ENCODE data around the gene NXT1. TPM values are rescaled to one million over a fixed set of nuclear protein-coding genes. Genes with fewer than 3 reads are reported as not detected.

NXT1 gene
- total and polyA plus RNA-seq, 10 donors, result 14.6 to 37.4 (median 26.5) TPM

DNA sequence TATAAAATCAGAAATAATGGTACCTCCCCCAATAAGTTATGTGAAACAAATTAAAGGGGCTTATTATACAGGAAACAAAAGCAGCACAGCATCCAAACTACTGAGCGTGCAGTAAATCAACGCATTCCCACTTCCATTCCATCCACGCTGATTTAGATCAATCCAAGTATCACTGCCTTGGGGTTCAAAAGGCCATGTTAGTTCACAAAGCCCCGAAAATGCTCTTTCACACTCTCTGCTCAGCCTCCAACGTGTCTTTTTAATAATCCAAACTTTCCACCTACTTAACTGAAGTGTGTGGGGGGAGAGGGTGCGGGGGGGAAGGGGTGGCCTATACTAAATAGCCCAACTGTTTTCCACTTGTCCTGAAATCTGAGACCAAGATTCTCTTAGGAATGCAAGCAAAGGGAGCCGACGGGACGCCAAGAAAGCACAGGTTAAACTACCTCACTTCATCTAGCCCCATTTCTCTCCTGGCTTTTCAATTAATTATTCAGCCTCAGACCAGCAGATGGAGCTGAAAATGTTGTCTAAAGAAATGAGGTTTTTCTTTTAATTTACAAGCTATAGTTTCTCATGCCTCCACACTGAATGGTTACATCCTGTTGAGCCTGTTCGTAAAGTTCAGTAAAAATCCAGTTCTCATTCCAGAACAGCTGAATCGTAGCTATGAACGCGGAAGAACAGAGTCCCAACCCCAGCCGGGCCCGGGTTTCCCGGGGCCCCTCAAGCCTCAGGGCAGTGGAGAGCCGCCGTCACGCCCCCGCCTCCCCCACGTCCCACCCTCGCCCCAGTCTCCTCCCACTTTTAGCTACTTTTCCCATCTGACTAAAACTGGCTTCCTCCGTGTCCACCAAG is 1.0 kb upstream of the NXT1 start:
- Histone ChIP-seq H3K27ac (peak overlapping the region; percentile 96 to 99 (median 99)), H3K9me3 (no peaks in the 10 kb centered on the region), H3K36me3 (peaks cover 0 to 10% (median 9%) of the 10 kb centered on the region in 6 donors), H3K4me1 (peaks cover 16 to 40% (median 29%) of the 10 kb centered on the region in 6 donors), H3K27me3 (replicated peaks in 1 of 7) (no peaks in the 10 kb centered on the region), H3K4me3 (peak overlapping the region; percentile 89 to 97 (median 94))
- TF ChIP-seq POLR2AphosphoS5 (IDR thresholded peaks at IDR 0.05) (no peak), POLR2A (IDR thresholded peaks at IDR 0.05) (no peak)
- TF ChIP-seq, protein P1, sequence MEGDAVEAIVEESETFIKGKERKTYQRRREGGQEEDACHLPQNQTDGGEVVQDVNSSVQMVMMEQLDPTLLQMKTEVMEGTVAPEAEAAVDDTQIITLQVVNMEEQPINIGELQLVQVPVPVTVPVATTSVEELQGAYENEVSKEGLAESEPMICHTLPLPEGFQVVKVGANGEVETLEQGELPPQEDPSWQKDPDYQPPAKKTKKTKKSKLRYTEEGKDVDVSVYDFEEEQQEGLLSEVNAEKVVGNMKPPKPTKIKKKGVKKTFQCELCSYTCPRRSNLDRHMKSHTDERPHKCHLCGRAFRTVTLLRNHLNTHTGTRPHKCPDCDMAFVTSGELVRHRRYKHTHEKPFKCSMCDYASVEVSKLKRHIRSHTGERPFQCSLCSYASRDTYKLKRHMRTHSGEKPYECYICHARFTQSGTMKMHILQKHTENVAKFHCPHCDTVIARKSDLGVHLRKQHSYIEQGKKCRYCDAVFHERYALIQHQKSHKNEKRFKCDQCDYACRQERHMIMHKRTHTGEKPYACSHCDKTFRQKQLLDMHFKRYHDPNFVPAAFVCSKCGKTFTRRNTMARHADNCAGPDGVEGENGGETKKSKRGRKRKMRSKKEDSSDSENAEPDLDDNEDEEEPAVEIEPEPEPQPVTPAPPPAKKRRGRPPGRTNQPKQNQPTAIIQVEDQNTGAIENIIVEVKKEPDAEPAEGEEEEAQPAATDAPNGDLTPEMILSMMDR (IDR thresholded peaks at IDR 0.05 in 8 of 11, conservative IDR thresholded peaks at IDR 0.05 in 3 of 11), result peak in 10 of 11 experiments; percentile 3 to 65 (median 55)
- intact Hi-C loops (cut with DNase I; ENCODE audit: low total_unique reads), result no loop called here
- WGBS, 5 donors, result 8 to 10% (median 9%) methylated on average over 23 of the region's 23 CpGs
- no peak for DNase-seq

DNA sequence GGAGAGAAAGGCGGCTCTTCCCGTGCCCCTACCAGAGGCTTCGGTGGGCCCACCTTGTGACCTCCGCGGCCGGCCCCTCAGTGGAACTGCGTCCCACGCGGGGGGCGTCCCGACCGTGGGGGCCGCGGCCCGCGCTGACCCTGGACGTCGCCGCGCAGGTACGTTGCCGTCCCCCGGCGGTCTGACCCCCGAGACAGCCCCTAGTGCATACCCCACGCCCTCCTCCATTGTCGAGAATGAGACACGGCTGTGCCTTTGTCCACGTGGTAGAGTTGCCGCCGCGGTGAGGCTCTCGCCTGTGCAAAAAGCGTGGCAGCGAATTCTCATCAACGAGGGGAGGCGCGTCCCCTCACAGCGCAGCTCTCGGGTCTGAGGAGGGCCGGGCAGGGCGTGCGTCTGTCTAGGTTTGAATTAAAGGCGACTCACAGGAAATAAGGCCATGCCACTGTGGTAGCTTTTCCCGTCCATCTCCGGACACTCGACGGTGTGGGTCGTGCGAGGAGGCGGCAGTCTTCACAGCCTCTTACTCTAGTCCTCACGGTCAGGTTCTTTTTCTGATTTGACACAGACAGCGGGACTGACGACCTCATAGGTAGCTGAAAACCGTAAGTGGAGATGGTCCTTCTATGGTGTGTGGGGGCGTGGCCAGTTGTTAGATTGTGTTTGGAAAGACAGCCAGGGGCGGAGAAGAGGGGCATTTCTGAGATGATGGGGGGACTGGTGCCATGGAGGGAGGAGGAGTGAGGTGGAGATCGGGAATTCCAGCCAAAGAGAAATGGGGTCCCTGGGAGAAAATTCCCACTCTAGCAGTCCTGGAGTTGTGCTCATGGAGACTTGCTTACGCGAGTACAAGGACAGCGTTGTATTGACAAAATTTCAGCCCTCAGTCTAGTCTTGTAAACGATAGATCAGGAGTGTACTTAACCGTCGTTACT is 580 bp downstream of the NXT1 start:
- peak; percentile 92 for DNase-seq
- Histone ChIP-seq H3K36me3 (peaks cover 0 to 26% (median 20%) of the 10 kb centered on the region in 6 donors), H3K27ac (peak overlapping the region; percentile 96 to 99 (median 99)), H3K4me1 (peaks cover 16 to 47% (median 29%) of the 10 kb centered on the region in 6 donors), H3K4me3 (peak overlapping the region; percentile 89 to 97 (median 94)), H3K9me3 (no peaks in the 10 kb centered on the region), H3K27me3 (replicated peaks in 1 of 7) (no peaks in the 10 kb centered on the region)
- intact Hi-C loops (cut with DNase I; ENCODE audit: low total_unique reads), result no loop called here
- TF ChIP-seq POLR2A (IDR thresholded peaks at IDR 0.05) (no peak), POLR2AphosphoS5 (IDR thresholded peaks at IDR 0.05) (peak in 1 of 3 donors; percentile 37)
- TF ChIP-seq, protein P1 (IDR thresholded peaks at IDR 0.05 in 8 of 11, conservative IDR thresholded peaks at IDR 0.05 in 3 of 11), result no peak
- WGBS, 5 donors, result 2 to 6% (median 2%) methylated on average over 37 to 64 of the region's 64 CpGs

DNA sequence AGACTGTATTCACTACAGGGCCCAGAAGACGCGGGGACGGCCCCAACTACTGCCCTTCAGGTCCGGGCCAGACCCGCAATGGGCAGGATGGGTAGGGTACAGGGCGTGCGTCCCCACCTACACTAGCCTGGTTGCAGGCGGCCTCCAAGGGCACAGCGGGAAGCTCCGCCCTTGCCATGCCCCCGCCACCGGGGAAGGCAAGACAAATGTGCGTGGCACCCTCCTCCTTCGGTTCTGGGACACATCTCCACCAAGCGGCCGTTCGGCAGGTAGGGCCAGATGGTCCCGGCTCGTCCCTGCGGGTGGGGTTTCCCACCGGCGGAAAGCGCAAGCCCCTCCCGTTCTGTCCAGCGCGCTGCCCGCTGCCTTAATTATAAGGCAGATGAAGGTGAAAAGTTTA is 5.6 kb downstream of the NXT1 start:
- Histone ChIP-seq H3K27ac (peak overlapping the region in 1 of 8 donors; percentile 96), H3K36me3 (peaks cover 0 to 28% (median 20%) of the 10 kb centered on the region in 6 donors), H3K27me3 (replicated peaks in 1 of 7) (no peaks in the 10 kb centered on the region), H3K4me3 (no peak overlapping the region), H3K4me1 (peaks cover 24 to 72% (median 47%) of the 10 kb centered on the region in 6 donors), H3K9me3 (no peaks in the 10 kb centered on the region)
- TF ChIP-seq, protein P1 (IDR thresholded peaks at IDR 0.05 in 8 of 11, conservative IDR thresholded peaks at IDR 0.05 in 3 of 11), result no peak
- peak in 2 of 3 donors; percentile 33 to 45 for TF ChIP-seq POLR2AphosphoS5 (IDR thresholded peaks at IDR 0.05)
- peak; percentile 84 for DNase-seq
- WGBS, 5 donors, result 80 to 91% (median 84%) methylated on average over 23 to 27 of the region's 27 CpGs
- intact Hi-C loops (cut with DNase I; ENCODE audit: low total_unique reads), result no loop called here
